Neuronal stem cell (in vitro differentiated cells): ENCODE data around the gene AP5Z1.

Source experiments
- DNase-seq: peaks from one replicate; pipeline ENCODE4 v3.0.0-alpha.2; 2013; ENCODE audit warnings: low spot score
- H2AFZ ChIP-seq: one replicate; pipeline ENCODE4 v1.6.1; 2013; ENCODE audit warnings: mild to moderate bottlenecking, low read length, inconsistent platforms
- H2AK5ac ChIP-seq: 2 replicates; pipeline ENCODE4 v1.6.1; 2013; ENCODE audit warnings: low read depth, mild to moderate bottlenecking, inconsistent platforms, low read length, moderate library complexity, mixed read lengths
- H2BK120ac ChIP-seq: 2 replicates; pipeline ENCODE4 v1.6.1; 2013; ENCODE audit warnings: low read depth, mild to moderate bottlenecking, inconsistent platforms, low read length, moderate library complexity, mixed read lengths
- H2BK12ac ChIP-seq: one replicate; pipeline ENCODE4 v1.6.1; 2013; ENCODE audit warnings: low read length, inconsistent platforms
- H2BK15ac ChIP-seq: 2 replicates; pipeline ENCODE4 v1.6.1; 2013; ENCODE audit warnings: mild to moderate bottlenecking, low read length, inconsistent platforms, mixed read lengths
- H2BK5ac ChIP-seq: one replicate; pipeline ENCODE4 v1.6.1; 2013; ENCODE audit warnings: inconsistent platforms, mild to moderate bottlenecking, low read length, moderate library complexity
- H3K14ac ChIP-seq: one replicate; pipeline ENCODE4 v1.6.1; 2013; ENCODE audit warnings: low read length, inconsistent platforms
- H3K18ac ChIP-seq: 2 replicates; pipeline ENCODE4 v1.6.1; 2013; ENCODE audit warnings: low read length, inconsistent platforms
- H3K23ac ChIP-seq: 2 replicates; pipeline ENCODE4 v1.6.1; 2013; ENCODE audit warnings: low read depth, mild to moderate bottlenecking, mixed read lengths, low read length, inconsistent platforms; ENCODE audit not compliant: poor library complexity
- H3K27ac ChIP-seq: replicated peaks from 3 replicates; pipeline ENCODE4 v1.5.1; 2013; ENCODE audit warnings: low read length, inconsistent platforms
- H3K27me3 ChIP-seq, 3 experiments: 2 replicates each; pipeline ENCODE4 v1.6.1; 2013; ENCODE audit warnings: low read length in 3 of 3, mild to moderate bottlenecking in 2 of 3, inconsistent platforms in 1 of 3, low read depth in 1 of 3, mixed read lengths in 1 of 3, moderate library complexity in 1 of 3; ENCODE audit not compliant: control insufficient read depth in 3 of 3, insufficient read depth in 3 of 3
- H3K36me3 ChIP-seq, 2 donors: replicated peaks in 1 of 2; 2 replicates each; pipeline ENCODE4 v1.6.1; 2013; ENCODE audit warnings: low read length in 2 of 2; ENCODE audit not compliant: control insufficient read depth in 2 of 2, insufficient read depth in 2 of 2
- H3K4ac ChIP-seq: 2 replicates; pipeline ENCODE4 v1.6.1; 2013; ENCODE audit warnings: inconsistent platforms, mild to moderate bottlenecking, low read length, moderate library complexity
- H3K4me1 ChIP-seq, 2 donors: 1 replicate in 1 of 2; 2 replicates in 1 of 2; pipeline ENCODE4 v1.6.1; 2013; ENCODE audit warnings: low read length in 2 of 2, low read depth in 1 of 2; ENCODE audit not compliant: control insufficient read depth in 2 of 2, insufficient read depth in 1 of 2
- H3K4me2 ChIP-seq: one replicate; pipeline ENCODE4 v1.6.1; 2013; ENCODE audit warnings: mild to moderate bottlenecking, low read length, inconsistent platforms; ENCODE audit not compliant: insufficient read depth, poor library complexity, severe bottlenecking
- H3K4me3 ChIP-seq, 2 donors: 2 replicates each; pipeline ENCODE4 v1.5.1; 2013; ENCODE audit warnings: low read length in 2 of 2, mild to moderate bottlenecking in 2 of 2, inconsistent platforms in 1 of 2, moderate library complexity in 1 of 2
- H3K79me1 ChIP-seq: one replicate; pipeline ENCODE4 v1.6.1; 2013; ENCODE audit warnings: low read depth, mild to moderate bottlenecking, inconsistent platforms, low read length, moderate library complexity
- H3K9ac ChIP-seq: one replicate; pipeline ENCODE4 v1.6.1; 2013; ENCODE audit warnings: mild to moderate bottlenecking, low read depth, low read length, inconsistent platforms; ENCODE audit not compliant: poor library complexity
- H3K9me3 ChIP-seq, 2 donors: replicated peaks in 1 of 2; 2 replicates each; pipeline versions ENCODE3 to v1.6.1; 2013; ENCODE audit warnings: low read length in 2 of 2, mild to moderate bottlenecking in 2 of 2, inconsistent platforms in 1 of 2, low read depth in 1 of 2, mixed read lengths in 1 of 2, moderate library complexity in 1 of 2; ENCODE audit not compliant: control insufficient read depth in 2 of 2, insufficient read depth in 1 of 2
- H4K8ac ChIP-seq: one replicate; pipeline ENCODE4 v1.6.1; 2013; ENCODE audit warnings: low read depth, mild to moderate bottlenecking, inconsistent platforms, low read length, moderate library complexity
- H4K91ac ChIP-seq: one replicate; pipeline ENCODE4 v1.6.1; 2013; ENCODE audit warnings: low read length, low read depth, mild to moderate bottlenecking, inconsistent platforms; ENCODE audit not compliant: poor library complexity
- WGBS, 2 donors: extraction: QIAGEN DNeasy Blood & Tissue Kit; methylation state at CpG; one replicate each; pipeline ENCODE4 v1.1.7; 2013; ENCODE audit warnings: missing lambda C conversion rate in 2 of 2, mixed read lengths in 1 of 2; ENCODE audit not compliant: insufficient read length in 2 of 2, insufficient replicate concordance in 1 of 2; ENCODE audit errors: extremely low coverage in 2 of 2; 5-methylcytosine and 5-hydroxymethylcytosine counted together

AP5Z1 gene

DNA sequence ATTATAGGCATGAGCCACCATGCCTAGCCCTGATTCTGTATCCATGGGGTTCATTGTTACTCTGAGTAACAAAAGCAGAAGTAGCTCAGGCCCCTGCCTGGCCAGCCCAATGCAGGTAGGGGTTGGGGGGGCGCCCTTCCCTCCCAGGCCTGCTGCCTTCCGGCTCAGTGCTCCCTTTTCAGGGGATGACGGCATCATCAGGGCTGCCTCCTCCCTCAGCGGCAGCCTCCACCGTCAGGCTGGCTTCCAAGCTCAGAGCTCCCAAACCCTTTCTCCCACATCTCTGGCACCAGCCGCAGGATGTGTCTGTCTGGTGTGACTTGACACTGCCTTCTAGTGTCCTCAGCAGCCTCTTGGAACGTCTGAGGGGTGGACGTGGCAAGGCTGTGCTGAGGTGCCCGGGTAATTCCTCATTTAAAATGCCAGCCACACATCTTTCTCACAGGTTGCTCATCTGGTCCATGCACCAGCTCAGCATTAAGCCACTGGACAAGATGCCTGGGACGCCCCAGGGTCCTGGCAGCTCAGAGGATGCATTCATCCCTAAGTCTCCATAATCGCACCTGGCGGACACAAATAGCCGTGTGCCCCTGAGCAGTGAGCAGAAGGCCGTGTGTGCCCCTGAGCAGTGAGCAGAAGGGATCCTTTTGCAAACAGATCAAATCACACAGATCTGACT, 48.2 kb downstream of the AP5Z1 start:
- H3K18ac ChIP-seq = peak overlapping the region; percentile 13
- no peak overlapping the region for H3K4me2 ChIP-seq
- H3K9ac ChIP-seq = peak overlapping the region; percentile 70
- no CpG with 5 or more reads among the region's 14 CpGs for WGBS, 2 donors
- no peak overlapping the region for H3K27ac ChIP-seq
- peaks cover 2% of the 10 kb centered on the region for H3K79me1 ChIP-seq
- H2AFZ ChIP-seq = no peak overlapping the region
- DNase-seq = no peak
- H2BK120ac ChIP-seq = no peak overlapping the region
- no peak overlapping the region for H3K4ac ChIP-seq
- peak overlapping the region; percentile 63 for H2AK5ac ChIP-seq
- no peak overlapping the region for H3K14ac ChIP-seq
- H3K23ac ChIP-seq = no peak overlapping the region
- no peak overlapping the region for H4K91ac ChIP-seq
- no peaks in the 10 kb centered on the region for H3K4me1 ChIP-seq
- no peaks in the 10 kb centered on the region for H3K9me3 ChIP-seq
- no peak overlapping the region for H2BK12ac ChIP-seq
- no peak overlapping the region for H3K4me3 ChIP-seq
- peak overlapping the region; percentile 75 for H2BK5ac ChIP-seq
- no peak overlapping the region for H2BK15ac ChIP-seq
- no peaks in the 10 kb centered on the region for H3K27me3 ChIP-seq
- H4K8ac ChIP-seq = no peak overlapping the region
- no peaks in the 10 kb centered on the region for H3K36me3 ChIP-seq

DNA sequence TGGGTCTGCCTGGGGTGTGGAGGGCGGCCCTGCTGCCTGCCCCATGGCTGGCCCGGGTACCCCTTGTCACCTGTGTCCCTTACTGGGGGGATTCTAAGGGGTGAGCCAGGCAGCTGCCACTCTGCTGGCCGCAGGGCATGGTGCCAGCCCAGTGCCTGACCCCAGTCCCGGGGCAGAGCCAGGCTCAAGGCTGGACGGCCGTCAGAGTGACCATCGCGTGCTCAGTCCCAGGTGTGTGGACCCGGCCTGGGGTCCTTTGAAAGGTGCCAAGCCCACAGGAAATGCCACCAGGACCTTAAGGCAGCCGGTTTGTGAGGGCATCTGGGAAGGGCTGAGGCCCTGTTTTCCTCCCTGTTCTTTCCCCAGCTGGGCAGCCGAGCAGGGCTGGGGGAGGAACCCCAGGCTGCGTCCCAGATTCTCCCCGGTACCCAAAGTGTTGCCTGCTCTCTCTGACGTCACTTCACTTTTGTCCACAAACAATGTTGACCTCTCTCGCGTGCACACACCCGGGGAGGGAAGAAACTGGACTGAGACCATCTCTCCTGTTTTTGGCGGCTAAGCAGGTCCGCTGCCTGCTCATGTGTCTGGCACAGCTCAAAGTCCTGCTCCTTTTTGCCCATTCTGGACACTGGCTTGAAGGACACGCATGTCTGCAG, 48.8 kb downstream of the AP5Z1 start:
- Histone ChIP-seq H2BK120ac (no peak overlapping the region), H3K4me3 (no peak overlapping the region), H2AFZ (no peak overlapping the region), H3K18ac (peak overlapping the region; percentile 19), H2BK12ac (no peak overlapping the region), H3K9ac (peak overlapping the region; percentile 70), H4K91ac (no peak overlapping the region), H4K8ac (no peak overlapping the region), H3K4me2 (no peak overlapping the region), H3K14ac (no peak overlapping the region), H2BK5ac (peak overlapping the region; percentile 75), H3K36me3 (no peaks in the 10 kb centered on the region), H3K23ac (peak overlapping the region; percentile 18), H3K4me1 (no peaks in the 10 kb centered on the region), H3K27ac (no peak overlapping the region), H2AK5ac (peak overlapping the region; percentile 63), H3K9me3 (no peaks in the 10 kb centered on the region), H3K4ac (no peak overlapping the region), H3K79me1 (peaks cover 2% of the 10 kb centered on the region), H3K27me3 (no peaks in the 10 kb centered on the region), H2BK15ac (no peak overlapping the region)
- no CpG with 5 or more reads among the region's 20 CpGs for WGBS, 2 donors
- DNase-seq = no peak

DNA sequence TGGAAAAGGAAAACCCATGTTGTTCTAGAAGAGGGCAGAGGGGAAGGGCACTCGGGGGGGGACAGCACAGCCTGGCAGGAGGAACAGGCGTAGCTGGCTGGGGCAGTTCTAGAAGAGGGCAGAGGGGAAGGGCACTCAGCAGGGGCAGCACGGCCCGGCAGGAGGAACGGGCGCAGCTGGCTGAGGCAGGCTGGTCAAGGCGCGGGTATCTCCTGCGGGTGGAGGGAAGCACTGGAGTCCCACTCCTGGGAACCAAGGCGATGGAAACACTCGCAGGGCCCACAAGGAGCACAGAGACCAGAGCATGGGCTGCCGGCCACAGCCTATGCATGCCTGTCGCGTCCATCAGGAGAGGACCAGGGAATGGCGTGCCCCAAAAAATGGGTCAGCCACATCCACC, 49.7 kb downstream of the AP5Z1 start:
- H4K91ac ChIP-seq = no peak overlapping the region
- H2BK15ac ChIP-seq = no peak overlapping the region
- H3K4me3 ChIP-seq = no peak overlapping the region
- no peaks in the 10 kb centered on the region for H3K9me3 ChIP-seq
- H2AFZ ChIP-seq = no peak overlapping the region
- H3K4ac ChIP-seq = no peak overlapping the region
- peaks cover 0 to 1% of the 10 kb centered on the region in 2 donors for H3K4me1 ChIP-seq
- H3K18ac ChIP-seq = peak overlapping the region; percentile 17
- no peak overlapping the region for H3K4me2 ChIP-seq
- H3K27me3 ChIP-seq = no peaks in the 10 kb centered on the region
- H3K23ac ChIP-seq = peak overlapping the region; percentile 91
- H4K8ac ChIP-seq = peak overlapping the region; percentile 3
- no peak overlapping the region for H3K14ac ChIP-seq
- H2AK5ac ChIP-seq = no peak overlapping the region
- H2BK120ac ChIP-seq = no peak overlapping the region
- H3K79me1 ChIP-seq = peaks cover 2% of the 10 kb centered on the region
- H3K36me3 ChIP-seq = peaks cover 0 to 1% of the 10 kb centered on the region in 2 donors
- WGBS, 2 donors = no CpG with 5 or more reads among the region's 15 CpGs
- no peak overlapping the region for H3K27ac ChIP-seq
- H3K9ac ChIP-seq = peak overlapping the region; percentile 44
- no peak overlapping the region for H2BK12ac ChIP-seq
- H2BK5ac ChIP-seq = no peak overlapping the region
- DNase-seq = no peak

DNA sequence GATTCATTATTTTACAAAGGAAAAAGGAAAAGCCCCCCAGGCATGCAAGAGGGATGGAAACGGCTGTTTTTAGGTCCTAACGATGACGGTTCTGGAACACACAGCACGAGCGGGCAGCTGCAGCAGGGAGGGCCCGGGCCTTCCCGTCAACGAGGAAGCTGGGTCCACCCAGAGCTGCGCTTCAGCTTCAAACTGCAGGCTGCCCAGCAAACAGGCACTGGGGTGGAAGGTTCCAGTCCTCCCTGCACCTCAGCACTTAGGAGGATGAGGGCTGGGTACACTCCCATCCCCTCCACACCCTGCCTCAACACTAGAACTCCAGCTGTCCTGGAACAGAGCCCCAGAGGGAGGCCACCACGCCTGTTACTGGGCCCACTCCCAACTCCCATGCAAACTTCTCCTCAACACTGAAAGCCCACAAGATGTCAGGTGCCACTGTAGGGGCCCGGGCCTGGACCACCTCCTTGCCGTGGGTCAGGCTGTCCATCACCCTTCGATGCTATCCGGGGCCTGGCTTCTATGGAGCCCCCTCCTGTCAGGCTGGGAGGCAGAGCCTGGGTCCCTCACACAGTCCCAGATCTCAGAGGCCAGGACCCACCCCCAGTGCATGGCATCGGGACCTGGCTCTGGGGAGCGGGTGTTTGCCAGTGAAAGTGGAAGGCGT, 53.4 kb downstream of the AP5Z1 start:
- no peak overlapping the region for H3K18ac ChIP-seq
- H3K4me2 ChIP-seq = no peak overlapping the region
- peak overlapping the region; percentile 75 for H2BK5ac ChIP-seq
- H3K79me1 ChIP-seq = no peaks in the 10 kb centered on the region
- peak overlapping the region; percentile 54 for H2AK5ac ChIP-seq
- H3K23ac ChIP-seq = no peak overlapping the region
- no peak overlapping the region for H4K91ac ChIP-seq
- no peaks in the 10 kb centered on the region for H3K27me3 ChIP-seq
- no peak overlapping the region for H2AFZ ChIP-seq
- H3K4ac ChIP-seq = peak overlapping the region; percentile 23
- H4K8ac ChIP-seq = no peak overlapping the region
- H3K14ac ChIP-seq = peak overlapping the region; percentile 63
- no CpG with 5 or more reads among the region's 17 CpGs for WGBS, 2 donors
- H2BK120ac ChIP-seq = no peak overlapping the region
- H3K4me1 ChIP-seq = peaks cover 0 to 1% of the 10 kb centered on the region in 2 donors
- peak overlapping the region; percentile 16 for H2BK12ac ChIP-seq
- H3K9ac ChIP-seq = peak overlapping the region; percentile 17
- no peaks in the 10 kb centered on the region for H3K9me3 ChIP-seq
- H3K27ac ChIP-seq = no peak overlapping the region
- H2BK15ac ChIP-seq = no peak overlapping the region
- H3K4me3 ChIP-seq = no peak overlapping the region
- DNase-seq = no peak
- H3K36me3 ChIP-seq = peaks cover 2 to 3% of the 10 kb centered on the region in 2 donors
